ENCODE data around the gene ZDHHC9. TPM values are rescaled to one million over a fixed set of nuclear protein-coding genes. Genes with fewer than 3 reads are reported as not detected.

Gene ZDHHC9
- total and polyA plus RNA-seq, 2 of the 4 experiments (the other 2 are of a cell fraction): 17.7 to 28.4 TPM

GRCh38 chrX:129825746-129826505, 17.8 kb downstream of the ZDHHC9 start:
- CTCF ChIA-PET: no interaction called here
- DNase-seq: no peak
- in situ Hi-C loops (cut with MboI; ENCODE audit: low sequenced_read_pairs): no loop called here
- no peak overlapping the region for H3K56ac ChIP-seq (ENCODE audit: extremely low read depth, insufficient read depth, low read length)
- H4K20me1 ChIP-seq (ENCODE audit: insufficient read depth, low read length): peaks cover 6% of the 10 kb centered on the region; the same call in 1 of the 2 replicates
- TF ChIP-seq RFX5 (IDR thresholded peaks at IDR 0.05; ENCODE audit: low read depth, low read length) (no peak), SMC3 (IDR thresholded peaks at IDR 0.05; ENCODE audit: low read depth, low read length) (no peak), CTCF (conservative IDR thresholded peaks at IDR 0.05; ENCODE audit: low read depth, low read length) (no peak), RCOR1 (IDR thresholded peaks at IDR 0.05; ENCODE audit: insufficient replicate concordance, low read length) (no peak), USF2 (IDR thresholded peaks at IDR 0.05; ENCODE audit: low read depth, low read length) (no peak), MAFK (IDR thresholded peaks at IDR 0.05; ENCODE audit: low read depth, low read length) (no peak), RAD21 (IDR thresholded peaks at IDR 0.05; ENCODE audit: low read length) (no peak), ELK1 (IDR thresholded peaks at IDR 0.05; ENCODE audit: borderline replicate concordance, low read depth, low read length) (no peak), NFE2L2 (IDR thresholded peaks at IDR 0.05; ENCODE audit: low read depth, low read length) (no peak), CEBPB (IDR thresholded peaks at IDR 0.05; ENCODE audit: low read depth, low read length) (no peak), MAZ (IDR thresholded peaks at IDR 0.05; ENCODE audit: borderline replicate concordance, low read depth, low read length) (no peak), FOS (IDR thresholded peaks at IDR 0.05; ENCODE audit: low read depth, low read length) (no peak)
- no peak overlapping the region for H2BK5ac ChIP-seq (ENCODE audit: low read depth, low read length, poor library complexity, severe bottlenecking)
- WGBS, 2 experiments (ENCODE audit: extremely low coverage in 2 of 2, insufficient read length in 1 of 2): no CpG with 5 or more reads among the region's 4 CpGs
- POLR2A ChIA-PET (ENCODE audit: unreplicated experiment): no interaction called here
- H2AK9ac ChIP-seq (replicated peaks; ENCODE audit: low read depth, low read length, poor library complexity): no peak overlapping the region
- BruUV-seq (replicated peaks): no TSS peak
- no peak overlapping the region for H4K8ac ChIP-seq (ENCODE audit: low read depth in 2 of 2, low read length in 2 of 2)
- H3K36me3 ChIP-seq (ENCODE audit: control insufficient read depth, insufficient read depth, low read length): peaks cover 8% of the 10 kb centered on the region; the same call in 1 of the 2 replicates
- H3K9me1 ChIP-seq (ENCODE audit: insufficient read depth, low read length): no peaks in the 10 kb centered on the region
- H3K9ac ChIP-seq (ENCODE audit: low read depth, low read length): no peak overlapping the region
- H3K23ac ChIP-seq (ENCODE audit: low read depth, low read length): no peak overlapping the region
- no peak overlapping the region for H4K91ac ChIP-seq (ENCODE audit: insufficient read depth, low read depth, low read length)
- dilution Hi-C loops (cut with HindIII; ENCODE audit: low sequenced_read_pairs, unreplicated experiment): no loop called here
- H3K4me3 ChIP-seq (ENCODE audit: insufficient read depth, low read depth, low read length): no peak overlapping the region
- no peaks in the 10 kb centered on the region for H3K27me3 ChIP-seq (ENCODE audit: control insufficient read depth, insufficient read depth, low read length)
- intact Hi-C loops (cut with micrococcal nuclease): loop anchor here (10.0 kb wide), 1 partner anchor 191 kb away; no protein-coding TSS in a partner anchor
- H2BK15ac ChIP-seq (ENCODE audit: low read depth, low read length): no peak overlapping the region
- H3K4me1 ChIP-seq (ENCODE audit: control insufficient read depth, insufficient read depth, low read length): peaks cover 2% of the 10 kb centered on the region; the same call in 1 of the 2 replicates
- H2BK20ac ChIP-seq (ENCODE audit: low read depth, low read length): no peak overlapping the region
- no peak for ATAC-seq (ENCODE audit: low read depth)
- peaks cover 0 to 2% of the 10 kb centered on the region in 2 experiments; a peak in 1 of 4 replicates for H3K79me1 ChIP-seq (ENCODE audit: low read depth in 1 of 2, low read length in 2 of 2)
- H3K14ac ChIP-seq (replicated peaks; ENCODE audit: low read depth, low read length): no peak overlapping the region
- no peak overlapping the region for H2BK120ac ChIP-seq (ENCODE audit: low read depth, low read length)
- no peak overlapping the region for H2AFZ ChIP-seq (replicated peaks; ENCODE audit: low read length, poor library complexity)
- H3K4me2 ChIP-seq (ENCODE audit: low read depth, low read length): no peak overlapping the region
- no peak overlapping the region for H3K27ac ChIP-seq (ENCODE audit: insufficient read depth, low read length)
- no peaks in the 10 kb centered on the region for H3K9me3 ChIP-seq (ENCODE audit: control insufficient read depth, insufficient read depth, low read length)
- H4K5ac ChIP-seq (ENCODE audit: low read depth, low read length): no peak overlapping the region
- no peak overlapping the region for H3K4ac ChIP-seq (ENCODE audit: low read depth, low read length)
- H3K18ac ChIP-seq (ENCODE audit: low read depth, low read length): no peak overlapping the region
- H2AK5ac ChIP-seq (ENCODE audit: low read depth, low read length): no peak overlapping the region

All from IMR-90 (cell line).